ENCODE results near the gene EPHA6.
A peak's percentile ranks its signal among the peaks of the same experiment; 100 is the strongest.
"Not testable (repeated sequence)": the region's sequence is repeated elsewhere in the genome, so short reads cannot be mapped to it uniquely, and the experiment has no call there.

EPHA6 gene

DNA sequence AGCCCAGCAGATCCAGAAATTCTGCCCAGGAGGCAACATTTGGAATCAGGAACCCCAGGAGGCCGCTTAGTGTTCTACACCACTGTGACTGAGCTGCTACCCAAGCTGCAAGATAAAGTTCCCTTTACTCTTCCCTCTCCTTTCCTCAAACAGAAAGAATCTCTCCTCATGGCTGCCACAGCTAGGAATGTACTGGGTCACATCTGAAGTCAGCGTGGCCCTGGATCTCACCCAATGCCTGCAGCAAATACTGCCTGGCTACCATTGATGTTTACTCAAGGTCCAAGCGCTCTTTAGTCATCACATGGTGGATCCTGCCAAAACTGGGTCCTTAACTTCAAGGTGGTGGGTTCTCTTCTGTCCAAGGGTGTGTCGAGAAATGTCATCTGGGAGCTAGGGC lies 382.7 kb downstream of the EPHA6 start:
- DNase-seq: no peak

GRCh38 chr3:97197830-97198229 lies 383.4 kb downstream of the EPHA6 start:
- DNase-seq: no peak

- DNase-seq: no peak
Measured at GRCh38 chr3:97200387-97200786, 386.0 kb downstream of the EPHA6 start.

DNA sequence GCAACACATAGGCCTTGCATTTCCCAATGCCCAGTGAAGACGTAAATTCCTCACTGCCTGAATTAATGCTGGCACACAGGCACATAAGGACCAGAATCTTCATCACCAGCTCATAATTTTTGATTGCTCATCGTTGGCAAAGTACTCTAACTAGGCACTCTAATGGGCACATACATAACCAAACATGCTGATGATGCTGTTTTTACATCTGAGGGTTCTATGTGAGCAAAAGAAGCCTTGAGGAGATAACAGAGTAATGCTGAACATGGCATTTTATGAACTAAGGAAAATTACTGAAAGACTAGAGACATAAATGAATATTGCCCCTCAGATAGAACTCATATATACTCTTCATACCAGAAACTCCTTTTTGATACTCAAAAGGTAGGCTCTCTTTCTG lies 387.4 kb downstream of the EPHA6 start:
- DNase-seq: no peak

DNA sequence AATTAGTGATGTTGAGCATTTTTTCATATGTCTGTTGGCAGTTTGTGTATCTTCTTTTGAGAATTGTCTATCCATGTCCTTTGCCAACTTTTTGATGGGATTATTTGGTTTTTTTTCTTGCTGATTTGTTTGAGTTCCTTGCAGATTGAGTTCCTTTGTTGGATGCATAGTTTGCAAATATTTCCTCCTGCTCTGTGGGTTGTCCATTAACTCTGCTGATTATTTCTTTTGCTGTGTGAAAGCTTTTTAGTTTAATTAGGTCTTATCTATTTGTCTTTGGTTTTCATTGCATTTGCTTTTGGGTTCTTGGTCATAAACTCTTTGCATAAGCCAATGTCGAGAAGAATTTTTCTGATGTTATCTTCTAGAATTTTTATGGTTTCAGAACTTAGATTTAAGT lies 414.6 kb downstream of the EPHA6 start:
- DNase-seq: no peak

DNA sequence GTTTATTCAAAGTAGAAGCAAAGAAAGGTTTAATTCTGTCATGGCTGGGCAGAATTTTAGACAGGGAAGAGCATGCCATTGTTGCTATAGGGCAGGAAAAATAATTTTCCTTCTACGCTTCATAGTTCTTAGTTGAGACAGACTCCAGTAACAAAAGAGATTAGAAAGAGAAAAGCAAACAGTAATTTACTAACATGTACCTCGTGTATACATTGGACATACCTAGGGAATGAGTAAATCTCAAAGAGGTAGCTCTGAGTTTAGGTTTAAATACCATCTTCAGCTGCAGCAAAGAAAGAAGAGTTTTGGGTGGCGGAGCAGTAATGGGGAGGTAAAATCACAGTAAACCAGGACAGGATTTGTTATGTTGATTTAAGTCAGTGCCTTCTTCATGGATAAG lies 416.1 kb downstream of the EPHA6 start:
- no peak for DNase-seq

DNA sequence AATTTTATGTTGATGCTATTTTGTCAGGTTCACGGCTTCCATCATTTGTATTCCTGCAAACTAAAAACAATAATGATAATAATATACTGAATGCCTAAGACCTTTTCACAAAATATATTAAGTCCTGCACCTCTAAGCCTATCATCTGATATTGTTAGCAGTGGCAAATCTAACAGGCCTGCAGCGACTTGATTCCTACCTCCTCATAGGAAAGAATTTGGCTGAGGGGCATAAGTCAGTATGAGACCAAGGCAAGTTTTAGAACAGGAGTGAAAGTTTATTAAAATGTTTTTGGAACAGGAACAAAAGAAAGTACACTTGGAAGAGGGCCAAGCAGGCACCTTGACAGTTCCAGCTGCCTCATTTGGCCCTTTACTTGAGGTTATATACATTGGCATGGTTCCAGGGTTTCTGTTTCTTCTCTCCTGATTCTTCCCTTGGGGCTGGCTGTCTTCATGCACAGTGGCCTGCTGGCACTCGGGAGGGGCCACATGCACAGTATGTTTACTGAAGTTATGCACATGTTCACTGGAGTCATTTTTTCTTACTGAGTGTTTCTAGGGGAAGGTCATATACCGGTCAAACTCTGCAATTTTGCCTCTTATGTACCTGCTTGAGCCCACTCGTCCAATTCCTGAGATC lies 418.1 kb downstream of the EPHA6 start:
- no peak for DNase-seq

GRCh38 chr3:97235179-97235578 lies 420.8 kb downstream of the EPHA6 start:
- DNase-seq: no peak

DNA sequence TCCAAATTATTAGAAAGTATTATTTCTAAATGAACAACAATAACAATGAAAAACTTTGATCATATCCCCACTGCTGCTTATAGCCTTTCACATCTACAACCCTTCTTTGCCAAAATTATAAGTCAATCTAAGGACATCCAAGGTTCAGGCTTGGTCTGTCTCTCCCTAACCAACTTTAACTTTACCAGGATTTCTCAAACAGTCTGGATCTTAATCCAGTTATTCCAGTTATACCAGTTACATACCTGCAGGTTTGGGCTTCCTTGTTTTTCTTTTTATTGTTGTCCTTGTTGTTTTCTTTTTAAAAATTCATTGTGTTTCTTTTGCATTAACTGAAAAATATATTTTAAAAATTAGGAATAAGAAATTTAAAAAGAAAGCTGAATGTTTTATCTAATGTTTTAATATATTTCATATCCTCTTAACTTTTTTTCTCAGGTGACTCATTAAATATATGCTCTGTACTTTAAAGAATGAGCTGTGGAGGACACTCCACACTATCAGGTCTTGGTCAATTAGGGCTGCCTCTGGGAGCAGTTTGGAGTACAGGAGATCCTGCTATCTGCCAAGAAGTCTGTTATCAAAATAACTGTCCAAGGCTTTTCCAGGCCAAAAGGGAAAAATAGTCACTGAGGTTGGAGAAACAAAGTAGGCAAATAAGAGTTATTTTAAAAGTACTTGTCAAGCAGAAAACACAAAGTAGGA lies 421.4 kb downstream of the EPHA6 start:
- DNase-seq: no peak

- DNase-seq: no peak
Measured at GRCh38 chr3:97241417-97241816, 427.0 kb downstream of the EPHA6 start.

DNA sequence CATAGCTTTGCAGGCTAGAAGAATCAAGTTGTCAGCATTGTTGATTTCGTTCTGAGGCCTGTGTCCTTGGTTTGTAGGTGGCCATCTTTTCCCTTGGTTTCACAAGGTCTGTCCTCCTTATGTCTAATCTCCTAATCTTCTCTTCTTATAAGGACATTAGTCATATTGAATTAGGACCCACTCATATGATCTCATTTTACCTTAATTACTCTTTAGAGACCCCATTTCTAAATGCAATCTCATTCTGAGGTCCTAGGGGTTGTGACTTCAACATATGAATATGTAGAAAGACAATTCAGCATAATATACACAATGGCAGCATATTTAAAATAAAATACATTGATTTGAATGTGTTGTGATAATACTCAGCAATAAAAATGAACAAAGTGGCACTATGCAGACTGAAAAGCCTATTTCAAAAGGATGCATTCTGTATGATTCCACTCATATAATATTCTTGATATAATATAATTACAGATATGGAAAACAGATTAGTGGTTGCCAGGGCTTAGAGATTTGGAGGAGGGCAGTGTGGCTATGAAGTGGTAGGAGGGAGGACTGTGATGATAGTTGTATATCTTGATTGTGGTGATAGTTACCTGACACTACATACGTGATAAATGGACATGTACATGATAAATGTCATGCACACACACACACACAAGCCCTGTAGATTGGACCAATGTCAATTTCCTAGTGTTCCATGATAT lies 431.0 kb downstream of the EPHA6 start:
- no peak for DNase-seq

DNA sequence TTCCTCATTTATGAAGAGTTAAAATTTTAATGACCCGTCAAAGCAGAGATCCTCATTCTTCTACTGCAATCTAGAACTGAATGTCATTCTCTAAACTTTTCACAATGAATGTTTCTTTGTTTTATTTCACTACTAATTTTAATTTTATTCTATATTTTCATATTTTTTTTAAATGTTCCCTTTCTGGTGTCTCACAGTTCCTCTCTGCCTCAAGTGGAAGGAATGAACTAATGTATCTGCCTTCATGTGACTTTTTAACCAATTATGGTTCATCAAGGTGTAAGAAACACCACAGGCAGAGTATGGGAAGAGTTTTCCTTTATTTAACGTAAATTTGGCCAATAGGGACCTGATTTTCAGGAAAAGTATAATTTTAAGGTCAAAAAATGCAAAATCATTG lies 441.7 kb downstream of the EPHA6 start:
- no peak for DNase-seq

GRCh38 chr3:97257942-97258697 lies 443.7 kb downstream of the EPHA6 start:
- peak in 1 of 2 experiments; percentile 7 for DNase-seq

DNA sequence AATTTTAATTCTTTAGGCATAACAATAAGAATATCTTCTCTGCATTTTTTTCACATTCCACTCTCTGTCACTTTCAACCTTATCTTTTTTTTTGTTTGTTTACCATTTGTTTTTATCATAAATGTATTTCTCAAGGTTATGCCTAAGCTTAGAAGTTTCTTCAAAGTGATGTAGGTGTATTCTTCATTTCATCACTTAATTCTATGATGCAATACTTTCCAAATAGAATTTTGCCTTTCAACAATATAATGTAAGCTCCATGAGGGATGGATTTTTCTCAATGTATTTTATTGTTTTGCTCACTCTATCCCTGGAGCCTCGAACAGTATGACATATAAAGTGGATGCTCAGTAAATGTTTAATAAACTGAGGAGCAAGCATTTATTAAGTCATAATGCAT lies 444.9 kb downstream of the EPHA6 start:
- no peak for DNase-seq

- no peak for DNase-seq
Measured at GRCh38 chr3:97264180-97264579, 449.8 kb downstream of the EPHA6 start.

GRCh38 chr3:97265237-97266005 lies 451.0 kb downstream of the EPHA6 start:
- DNase-seq: no peak

DNA sequence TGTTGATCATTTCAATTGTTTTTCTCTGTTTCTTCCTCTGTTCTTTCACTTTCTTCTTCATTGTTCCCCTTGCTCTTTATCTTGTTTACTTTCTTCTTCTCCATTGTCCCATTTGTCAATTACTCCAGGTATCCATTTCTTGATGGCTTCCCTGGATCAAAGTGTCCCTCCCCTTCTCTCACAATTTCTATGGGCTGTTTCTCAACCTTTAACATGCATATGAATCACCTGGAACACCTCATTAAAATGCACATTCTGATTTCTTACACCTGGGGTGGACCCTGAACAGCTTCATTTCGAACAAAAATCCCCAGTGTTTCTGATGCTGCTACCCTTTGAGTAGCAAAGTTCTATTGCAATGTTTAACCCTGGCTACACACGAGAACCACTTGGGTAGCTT lies 454.8 kb downstream of the EPHA6 start:
- DNase-seq: no peak

DNA sequence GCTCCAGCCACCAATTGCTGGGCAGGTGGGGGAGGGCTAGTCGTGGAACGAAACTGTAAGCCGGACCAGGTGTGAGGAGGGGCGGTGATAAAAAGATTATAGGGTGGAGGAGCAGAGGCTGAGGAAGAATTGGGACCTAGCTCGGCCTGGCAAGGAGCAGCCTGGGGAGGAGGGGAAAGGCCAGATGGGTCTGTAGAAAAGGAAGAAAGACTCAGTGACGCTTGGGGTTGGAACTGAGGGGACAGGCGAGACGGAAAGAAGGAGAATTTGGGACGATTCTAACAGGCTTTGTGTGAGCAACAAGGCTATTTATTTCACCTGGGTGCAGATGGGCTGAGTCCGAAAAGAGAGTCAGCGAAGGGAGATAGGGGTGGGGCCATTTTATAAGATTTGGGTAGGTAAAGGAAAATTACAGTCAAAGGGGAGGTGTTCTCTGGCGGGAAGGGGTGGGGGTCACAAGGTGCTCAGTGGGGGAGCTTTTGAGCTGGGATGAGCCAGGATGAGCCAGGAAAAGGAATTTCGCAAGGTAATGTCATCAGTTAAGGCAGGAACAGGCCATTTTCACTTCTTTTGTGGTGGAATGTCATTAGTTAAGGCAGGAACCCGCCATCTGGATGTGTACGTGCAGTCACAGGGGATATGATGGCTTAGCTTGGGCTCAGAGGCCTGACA lies 462.6 kb downstream of the EPHA6 start:
- not testable (repeated sequence) for DNase-seq

DNA sequence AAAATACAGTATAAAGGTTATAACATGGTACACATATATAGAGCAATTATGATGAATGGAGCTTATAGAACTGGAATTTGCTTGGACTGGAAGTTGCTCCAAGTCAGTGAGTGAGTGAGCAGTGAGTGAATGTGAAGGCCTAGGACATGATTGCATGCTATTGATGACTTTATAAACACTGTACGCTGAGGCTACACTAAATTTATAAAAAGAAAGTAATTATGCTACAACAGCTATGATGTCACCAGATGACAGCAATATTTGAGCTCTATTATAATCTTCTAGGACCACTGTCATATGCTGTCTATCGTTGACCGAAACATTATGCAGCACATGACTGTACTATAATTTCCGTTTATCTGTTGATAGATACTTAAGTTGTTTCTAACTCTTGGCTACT lies 463.3 kb downstream of the EPHA6 start:
- no peak for DNase-seq

GRCh38 chr3:97278506-97278905 lies 464.1 kb downstream of the EPHA6 start:
- peak in 1 of 2 experiments; percentile 35 for DNase-seq

DNA sequence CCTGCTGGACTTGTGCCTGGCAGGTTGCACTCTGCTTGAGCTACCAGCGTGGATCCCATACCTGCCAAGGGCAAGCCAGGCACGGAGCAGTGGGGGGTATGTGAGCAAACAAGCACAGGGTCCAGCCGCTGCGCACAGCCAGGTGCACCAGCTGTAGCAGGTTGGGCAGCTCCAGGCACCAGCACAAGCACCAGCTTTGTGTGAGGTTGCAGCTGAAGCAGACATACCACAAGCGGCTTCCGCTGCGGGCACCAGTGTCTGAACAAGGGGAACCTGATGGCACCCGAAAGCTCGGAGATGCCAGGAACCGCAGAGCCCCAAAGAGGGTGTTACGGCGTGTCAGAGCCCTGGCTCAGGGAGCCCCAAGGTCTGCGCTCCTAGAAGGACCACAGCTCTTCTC lies 477.5 kb downstream of the EPHA6 start:
- no peak for DNase-seq

GRCh38 chr3:97293596-97294131 lies 479.3 kb downstream of the EPHA6 start:
- no peak for DNase-seq

All from NCI-H526 (cell line).